T-cell (primary cell): ENCODE measurements around the gene ACSL6. TPM values are rescaled to one million over a fixed set of nuclear protein-coding genes. Genes with fewer than 3 reads are reported as not detected.

Source experiments
- ATAC-seq, 4 experiments: fragments of 200-7000 bp in 3 of 4; fragments of 150-1000 bp in 1 of 4; cut with Tn5 transposase; replicated peaks in 1 of 4; 1 replicate in 3 of 4; 2 replicates in 1 of 4; pipeline ENCODE4 v1.10.0; 2021; ENCODE audit warnings: moderate library complexity in 3 of 4, mild to moderate bottlenecking in 2 of 4, moderate number of reproducible peaks in 1 of 4
- CTCF ChIA-PET, 2 donors: fragments of 300-600 bp; sonication (Branson Sonifier 250); formaldehyde crosslinking; loops; one replicate each; lab custom pipeline; 2022; ENCODE audit warnings: antibody characterized with exemption in 2 of 2; lab: Charles Lee
- POLR2A ChIA-PET, 2 donors: fragments of 300-600 bp; sonication (Branson Sonifier 250); formaldehyde crosslinking; loops; one replicate each; lab custom pipeline; 2022; ENCODE audit warnings: antibody characterized with exemption in 2 of 2; lab: Charles Lee
- DNase-seq, 35 experiments: peaks; one replicate each; pipeline versions ENCODE4 v3.0.0 to v3.0.0-alpha.2; 2013 to 2023
- H3K27ac ChIP-seq: one replicate; pipeline ENCODE4 v1.5.1; 2013; ENCODE audit warnings: low read length
- H3K27me3 ChIP-seq, 2 experiments: replicated peaks in 1 of 2; 1 replicate in 1 of 2; 2 replicates in 1 of 2; pipeline versions ENCODE4 v1.6.1 to v1.7.0; 2013; ENCODE audit warnings: low read length in 1 of 2, mixed read lengths in 1 of 2; ENCODE audit not compliant: control insufficient read depth in 2 of 2, insufficient read depth in 2 of 2; ENCODE audit errors: extremely low read depth in 1 of 2
- H3K36me3 ChIP-seq, 2 donors: 1 replicate in 1 of 2; 2 replicates in 1 of 2; pipeline versions ENCODE4 v1.6.1 to v1.7.0; 2013; ENCODE audit warnings: low read length in 1 of 2; ENCODE audit not compliant: control insufficient read depth in 2 of 2, insufficient read depth in 1 of 2; ENCODE audit errors: extremely low read depth in 1 of 2
- H3K4me1 ChIP-seq, 2 experiments: 1 replicate in 1 of 2; 2 replicates in 1 of 2; pipeline versions ENCODE4 v1.6.1 to v1.7.0; 2013; ENCODE audit warnings: low read length in 2 of 2, mixed read lengths in 1 of 2; ENCODE audit not compliant: insufficient read depth in 2 of 2, control insufficient read depth in 1 of 2; ENCODE audit errors: extremely low read depth in 1 of 2
- H3K4me3 ChIP-seq, 2 donors: 1 replicate in 1 of 2; 2 replicates in 1 of 2; pipeline versions ENCODE4 v1.5.1 to v1.7.0; 2013; ENCODE audit warnings: mild to moderate bottlenecking in 2 of 2, low read length in 1 of 2, moderate library complexity in 1 of 2; ENCODE audit not compliant: control insufficient read depth in 1 of 2; ENCODE audit errors: extremely low read depth in 1 of 2
- H3K9me3 ChIP-seq: 2 replicates; pipeline ENCODE4 v1.7.0; 2013
- H3K27ac Mint-ChIP-seq, 2 donors: one replicate each; pipeline ENCODE4 v1.8.0; 2020 to 2021; ENCODE audit warnings: mild to moderate bottlenecking in 2 of 2, mixed read lengths in 2 of 2
- H3K27me3 Mint-ChIP-seq, 2 donors: one replicate each; pipeline ENCODE4 v1.8.0; 2021 to 2022; ENCODE audit warnings: mixed read lengths in 2 of 2
- H3K36me3 Mint-ChIP-seq: one replicate; pipeline ENCODE4 v1.8.0; 2021; ENCODE audit warnings: mixed read lengths
- H3K4me1 Mint-ChIP-seq, 3 donors: one replicate each; pipeline ENCODE4 v1.8.0; 2020 to 2022; ENCODE audit warnings: mixed read lengths in 3 of 3, mild to moderate bottlenecking in 1 of 3
- H3K4me3 Mint-ChIP-seq, 3 donors: one replicate each; pipeline ENCODE4 v1.8.0; 2020 to 2022; ENCODE audit warnings: mild to moderate bottlenecking in 3 of 3, mixed read lengths in 3 of 3, moderate library complexity in 3 of 3
- H3K9me3 Mint-ChIP-seq, 3 donors: one replicate each; pipeline ENCODE4 v1.8.0; 2020 to 2022; ENCODE audit warnings: mixed read lengths in 3 of 3
- WGBS: methylation state at CpG from one replicate; pipeline ENCODE4 v1.1.5; 2013; ENCODE audit warnings: missing lambda C conversion rate; ENCODE audit not compliant: insufficient coverage; 5-methylcytosine and 5-hydroxymethylcytosine counted together
- total RNA-seq, 35 experiments: library from RNA in 6 of 35; stranded (reverse) in 6 of 35; fragments of 120-200 nt in 1 of 35; gene quantifications; one replicate each; pipeline versions ENCODE4 v1.2.1 to v1.2.4 and lab custom pipeline; 2013 to 2026

ACSL6 gene
- total RNA-seq, 5 donors from 2014 or later (not counting 1 experiment from before 2014, with no cell fraction given), result 23.7 to 42.9 (median 27.8) TPM

DNA sequence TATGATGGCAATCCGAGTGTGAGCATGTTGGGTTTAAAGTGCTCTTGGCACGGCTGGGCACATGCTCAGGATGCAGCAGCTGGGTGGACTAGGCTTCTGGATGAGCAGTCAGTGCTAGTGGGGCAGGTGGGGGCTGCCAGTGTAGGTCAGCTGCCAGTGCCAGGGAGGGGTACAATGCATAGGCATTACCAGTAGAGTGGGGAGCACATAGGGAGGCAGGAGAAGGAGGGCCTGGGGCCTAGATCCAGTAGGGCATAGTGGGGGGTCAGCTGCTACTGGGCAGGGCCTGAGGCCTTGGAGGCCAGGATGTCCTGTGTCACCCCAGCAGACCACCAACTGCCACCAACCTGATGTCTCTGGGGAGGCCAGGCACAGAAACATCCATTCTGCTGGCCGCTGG, 24.2 kb downstream of the ACSL6 start:
- Histone ChIP-seq H3K27ac (no peak overlapping the region), H3K27me3 (peaks cover 0 to 3% of the 10 kb centered on the region in 2 experiments), H3K4me1 (peaks cover 0 to 6% of the 10 kb centered on the region in 2 experiments), H3K36me3 (no peaks in the 10 kb centered on the region), H3K9me3 (no peaks in the 10 kb centered on the region), H3K4me3 (no peak overlapping the region)
- Mint-ChIP-seq H3K36me3 (no peaks in the 10 kb centered on the region), H3K9me3 (no peaks in the 10 kb centered on the region), H3K27me3 (no peaks in the 10 kb centered on the region), H3K4me3 (no peak overlapping the region), H3K27ac (no peak overlapping the region), H3K4me1 (peaks cover 0 to 17% (median 16%) of the 10 kb centered on the region in 3 donors)
- POLR2A ChIA-PET, result no interaction called here
- ATAC-seq (no peak), DNase-seq (no peak)
- 90% methylated on average over 2 of the region's 3 CpGs for WGBS
- CTCF ChIA-PET, result interaction anchor here in 1 of 2 donors (0.9 kb wide), 1 partner anchor 21 kb away, joined by 3 read pairs; no protein-coding TSS in a partner anchor

DNA sequence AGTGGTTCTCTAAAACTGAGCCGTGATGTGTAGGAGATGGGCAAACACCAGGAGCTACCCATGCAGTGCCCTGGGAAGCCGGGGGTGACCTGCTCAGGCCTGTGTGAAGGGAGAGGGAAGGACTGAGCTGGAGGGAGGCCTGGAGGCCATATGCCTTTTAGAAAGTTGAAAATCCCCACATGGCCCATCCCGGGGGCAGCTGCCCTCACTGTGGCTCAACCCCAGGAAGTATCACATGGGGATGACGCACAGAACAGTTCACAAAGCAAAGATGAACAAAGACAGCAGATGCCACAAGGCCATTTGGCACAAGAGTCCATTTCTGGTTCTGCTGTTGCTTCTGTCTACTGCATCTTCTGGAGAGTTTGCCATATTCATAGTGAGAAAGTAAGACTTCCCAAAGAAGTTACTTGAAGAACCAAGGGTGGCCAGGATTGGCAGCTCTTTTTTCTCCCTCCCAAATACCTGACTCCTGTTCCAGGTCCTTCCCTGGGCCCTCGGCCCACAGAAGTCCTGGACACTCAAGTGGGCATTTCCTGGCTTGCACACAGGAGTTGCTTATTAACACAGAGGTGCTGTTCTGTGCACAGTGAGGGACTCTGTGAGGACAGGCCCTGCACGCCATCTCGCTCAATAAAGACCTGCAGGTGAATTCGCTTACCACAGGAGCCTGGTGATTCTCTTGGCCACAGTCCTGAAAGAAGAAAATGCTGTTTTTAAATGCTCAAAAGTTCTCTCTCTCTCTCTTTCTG, 25.1 kb downstream of the ACSL6 start:
- H3K9me3 Mint-ChIP-seq, result no peaks in the 10 kb centered on the region
- WGBS, result 86% methylated on average over 8 of the region's 8 CpGs
- H3K4me1 ChIP-seq, result peaks cover 0 to 6% of the 10 kb centered on the region in 2 experiments
- H3K4me3 Mint-ChIP-seq, result no peak overlapping the region
- H3K4me1 Mint-ChIP-seq, result peaks cover 0 to 17% (median 17%) of the 10 kb centered on the region in 3 donors
- no peaks in the 10 kb centered on the region for H3K36me3 ChIP-seq
- H3K27ac Mint-ChIP-seq, result no peak overlapping the region
- H3K27me3 ChIP-seq, result peaks cover 0 to 3% of the 10 kb centered on the region in 2 experiments
- no peaks in the 10 kb centered on the region for H3K27me3 Mint-ChIP-seq
- H3K4me3 ChIP-seq, result no peak overlapping the region
- H3K9me3 ChIP-seq, result no peaks in the 10 kb centered on the region
- H3K36me3 Mint-ChIP-seq, result no peaks in the 10 kb centered on the region
- H3K27ac ChIP-seq, result no peak overlapping the region
- ChIA-PET CTCF (no interaction called here), POLR2A (no interaction called here)
- ATAC-seq (no peak), DNase-seq (no peak)

GRCh38 chr5:131984956-131985665, 26.3 kb downstream of the ACSL6 start:
- Mint-ChIP-seq H3K4me1 (peaks cover 0 to 17% (median 17%) of the 10 kb centered on the region in 3 donors), H3K27ac (no peak overlapping the region), H3K27me3 (no peaks in the 10 kb centered on the region), H3K36me3 (no peaks in the 10 kb centered on the region), H3K4me3 (no peak overlapping the region), H3K9me3 (no peaks in the 10 kb centered on the region)
- no peak for ATAC-seq
- CTCF ChIA-PET, result no interaction called here
- peaks cover 0 to 6% of the 10 kb centered on the region in 2 experiments for H3K4me1 ChIP-seq
- 97% methylated on average over 4 of the region's 8 CpGs for WGBS
- peaks cover 0 to 3% of the 10 kb centered on the region in 2 experiments for H3K27me3 ChIP-seq
- no peak for DNase-seq
- H3K36me3 ChIP-seq, result no peaks in the 10 kb centered on the region
- no peaks in the 10 kb centered on the region for H3K9me3 ChIP-seq
- POLR2A ChIA-PET, result no interaction called here
- H3K27ac ChIP-seq, result no peak overlapping the region
- no peak overlapping the region for H3K4me3 ChIP-seq

- Mint-ChIP-seq H3K27ac (no peak overlapping the region), H3K36me3 (no peaks in the 10 kb centered on the region), H3K4me1 (peaks cover under 1 to 19% (median 18%) of the 10 kb centered on the region in 3 donors), H3K9me3 (no peaks in the 10 kb centered on the region), H3K27me3 (no peaks in the 10 kb centered on the region), H3K4me3 (no peak overlapping the region)
- Histone ChIP-seq H3K36me3 (no peaks in the 10 kb centered on the region), H3K27me3 (no peaks in the 10 kb centered on the region), H3K4me3 (no peak overlapping the region), H3K9me3 (no peaks in the 10 kb centered on the region), H3K27ac (no peak overlapping the region), H3K4me1 (peaks cover 0 to 6% of the 10 kb centered on the region in 2 experiments)
- DNase-seq (no peak), ATAC-seq (no peak)
- ChIA-PET CTCF (no interaction called here), POLR2A (no interaction called here)
- 90% methylated on average over 2 of the region's 2 CpGs for WGBS
Measured at GRCh38 chr5:131983244-131983771, 28.1 kb downstream of the ACSL6 start.

DNA sequence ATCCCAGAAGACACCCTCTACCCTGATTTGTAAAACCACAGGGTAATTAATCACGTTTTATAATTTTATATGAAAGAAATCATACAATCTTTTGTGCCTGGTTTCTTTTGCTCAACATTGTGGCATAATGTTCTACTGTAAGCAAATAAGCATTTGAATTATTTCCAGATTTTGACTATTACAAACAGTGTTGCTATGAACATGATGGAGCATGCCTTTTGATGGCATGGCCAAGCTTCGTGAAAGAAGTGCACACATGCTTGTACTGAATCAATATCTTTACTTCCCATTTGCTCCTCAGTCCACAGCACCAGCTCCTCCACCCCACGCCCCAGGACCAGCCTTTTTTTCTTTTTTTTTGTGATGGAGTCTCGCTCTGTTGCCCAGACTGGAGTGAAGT, 29.9 kb downstream of the ACSL6 start:
- CTCF ChIA-PET, result no interaction called here
- Histone ChIP-seq H3K4me1 (peaks cover 4 to 16% of the 10 kb centered on the region in 2 experiments), H3K27me3 (no peaks in the 10 kb centered on the region), H3K36me3 (no peaks in the 10 kb centered on the region), H3K27ac (no peak overlapping the region), H3K4me3 (no peak overlapping the region), H3K9me3 (no peaks in the 10 kb centered on the region)
- 100% methylated on average over 1 of the region's 4 CpGs for WGBS
- H3K4me1 Mint-ChIP-seq, result peaks cover 18 to 37% (median 36%) of the 10 kb centered on the region in 3 donors
- no peak for DNase-seq
- ATAC-seq, result no peak
- no peaks in the 10 kb centered on the region for H3K36me3 Mint-ChIP-seq
- H3K27ac Mint-ChIP-seq, result no peak overlapping the region
- H3K27me3 Mint-ChIP-seq, result no peaks in the 10 kb centered on the region
- no peaks in the 10 kb centered on the region for H3K9me3 Mint-ChIP-seq
- no peak overlapping the region for H3K4me3 Mint-ChIP-seq
- POLR2A ChIA-PET, result no interaction called here

DNA sequence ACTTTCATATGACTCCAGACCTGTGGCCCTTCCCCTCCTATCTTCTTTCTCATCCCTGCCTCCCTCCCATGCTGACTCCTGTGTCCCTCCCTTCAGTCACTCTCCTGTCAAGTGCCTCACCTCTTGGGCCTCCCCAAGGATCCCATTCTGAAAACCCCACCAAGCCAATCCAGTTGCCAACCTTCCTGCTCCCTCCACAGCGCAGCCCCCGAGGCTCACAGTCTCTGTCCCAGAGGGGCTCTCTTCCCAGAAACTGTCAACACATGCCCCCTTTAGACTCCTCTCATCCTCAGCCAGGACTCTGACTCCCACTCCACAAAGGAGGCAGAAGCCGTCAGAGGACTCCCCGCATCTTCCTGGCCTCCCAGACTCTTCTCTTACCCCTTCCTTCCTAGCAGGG, 30.8 kb downstream of the ACSL6 start:
- Histone ChIP-seq H3K9me3 (no peaks in the 10 kb centered on the region), H3K27me3 (no peaks in the 10 kb centered on the region), H3K27ac (no peak overlapping the region), H3K4me3 (no peak overlapping the region), H3K4me1 (peaks cover 9 to 21% of the 10 kb centered on the region in 2 experiments), H3K36me3 (no peaks in the 10 kb centered on the region)
- Mint-ChIP-seq H3K36me3 (no peaks in the 10 kb centered on the region), H3K4me3 (no peak overlapping the region), H3K27ac (peak overlapping the region in 1 of 2 donors; percentile 16), H3K9me3 (no peaks in the 10 kb centered on the region), H3K4me1 (peaks cover 27 to 45% (median 44%) of the 10 kb centered on the region in 3 donors), H3K27me3 (no peaks in the 10 kb centered on the region)
- 69% methylated on average over 4 of the region's 4 CpGs for WGBS
- POLR2A ChIA-PET, result no interaction called here
- ATAC-seq (no peak), DNase-seq (no peak)
- CTCF ChIA-PET, result interaction anchor here in 1 of 2 donors (0.6 kb wide), 1 partner anchor 568 kb away, joined by 3 read pairs; no protein-coding TSS in a partner anchor
